Activated B cell treated with CpG ODN at 0.5 μM for 24 hours (primary cell): ENCODE measurements around the gene PHACTR2. TPM values are rescaled to one million over a fixed set of nuclear protein-coding genes. Genes with fewer than 3 reads are reported as not detected.

Experiments
- ATAC-seq: fragments of 200-7000 bp; cut with Tn5 transposase; one replicate; pipeline ENCODE4 v1.10.0; 2021; ENCODE audit warnings: low read depth, mild to moderate bottlenecking, moderate library complexity
- CTCF ChIA-PET: fragments of 350-600 bp; sonication (Branson Sonifier 250); formaldehyde crosslinking; loops from one replicate; lab custom pipeline; 2021; ENCODE audit warnings: antibody characterized with exemption; lab: Charles Lee
- POLR2A ChIA-PET: fragments of 350-600 bp; sonication (Branson Sonifier 250); formaldehyde crosslinking; loops from one replicate; lab custom pipeline; 2021; ENCODE audit warnings: antibody characterized with exemption; lab: Charles Lee
- DNase-seq: peaks from one replicate; pipeline ENCODE4 v3.0.0; 2022
- H3K27ac Mint-ChIP-seq: one replicate; pipeline ENCODE4 v1.8.0; 2020; ENCODE audit warnings: mixed read lengths
- H3K27me3 Mint-ChIP-seq: one replicate; pipeline ENCODE4 v1.8.0; 2021; ENCODE audit warnings: mixed read lengths
- H3K36me3 Mint-ChIP-seq: one replicate; pipeline ENCODE4 v1.8.0; 2021; ENCODE audit warnings: low read depth, mixed read lengths
- H3K4me1 Mint-ChIP-seq: one replicate; pipeline ENCODE4 v1.8.0; 2021; ENCODE audit warnings: mixed read lengths
- H3K4me3 Mint-ChIP-seq: one replicate; pipeline ENCODE4 v1.8.0; 2020; ENCODE audit warnings: mild to moderate bottlenecking, mixed read lengths
- H3K9me3 Mint-ChIP-seq: one replicate; pipeline ENCODE4 v1.8.0; 2020; ENCODE audit warnings: mixed read lengths
- CTCF ChIP-seq: fragments of 200-600 bp; IDR thresholded peaks from one replicate; pipeline ENCODE4 v1.8.0; 2022; ENCODE audit warnings: antibody characterized with exemption, mild to moderate bottlenecking
- intact Hi-C: fragments of 100-400 bp; cut with micrococcal nuclease; formaldehyde crosslinking; loops from one replicate; pipeline ENCODE4 v1.15.1; 2024
- total RNA-seq: library from RNA; stranded (reverse); gene quantifications from 2 replicates; pipeline ENCODE4 v1.2.3, GENCODE V29; 2022

The PHACTR2 gene
- total RNA-seq, 1 donor from 2014 or later: 11.7 TPM

GRCh38 chr6:143802833-143803565 is 125.2 kb downstream of the PHACTR2 start:
- no peak for TF ChIP-seq CTCF
- Mint-ChIP-seq H3K9me3 (peaks cover 22% of the 10 kb centered on the region), H3K4me1 (no peaks in the 10 kb centered on the region), H3K4me3 (no peak overlapping the region), H3K27ac (no peak overlapping the region), H3K27me3 (no peaks in the 10 kb centered on the region), H3K36me3 (peaks cover 21% of the 10 kb centered on the region)
- ChIA-PET POLR2A (interaction anchor here (0.6 to 0.7 kb wide), 2 partner anchors 54 to 236 kb away, joined by 4 read pairs; no protein-coding TSS in a partner anchor), CTCF (no interaction called here)
- intact Hi-C loops: no loop called here
- DNase-seq (no peak), ATAC-seq (no peak)

DNA sequence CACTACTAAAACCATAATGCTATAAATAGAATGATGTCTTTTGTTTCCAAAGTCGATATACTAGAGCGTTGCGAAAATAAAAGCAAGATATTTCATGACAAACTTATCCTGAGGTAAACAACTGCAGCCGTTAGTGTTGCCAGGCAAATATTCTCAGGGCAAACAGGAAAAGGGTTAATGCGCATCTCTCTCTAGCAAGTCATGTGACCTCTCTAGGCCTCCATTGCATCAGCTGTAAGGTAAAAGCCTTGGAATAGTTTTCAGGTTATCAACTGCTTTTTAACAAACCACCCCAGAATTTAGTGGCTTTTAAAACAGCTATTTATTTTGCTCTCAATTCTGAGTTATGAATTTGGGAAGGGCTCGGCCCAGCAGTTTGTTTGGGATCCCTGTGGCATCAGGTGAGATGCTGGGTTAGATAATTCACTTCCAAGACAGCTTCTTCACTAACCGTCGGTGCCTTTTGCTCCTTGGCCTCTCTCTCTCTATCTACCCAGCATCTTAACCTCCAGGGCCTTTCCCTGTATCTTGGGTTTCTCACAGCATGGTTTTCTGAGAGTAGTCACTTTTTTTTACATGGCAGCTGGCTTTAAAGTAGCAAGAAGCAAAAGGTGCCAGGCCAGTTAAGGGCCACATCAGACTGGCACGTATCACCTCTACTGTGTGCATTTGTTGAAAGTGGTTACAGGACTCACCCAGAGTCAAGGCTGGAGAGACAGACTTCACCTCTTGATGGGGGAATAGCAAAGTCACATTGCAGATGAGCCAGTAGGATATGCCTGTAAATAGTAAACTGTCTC is 126.2 kb downstream of the PHACTR2 start:
- Mint-ChIP-seq H3K4me3 (no peak overlapping the region), H3K27ac (no peak overlapping the region), H3K27me3 (no peaks in the 10 kb centered on the region), H3K4me1 (no peaks in the 10 kb centered on the region), H3K36me3 (peaks cover 23% of the 10 kb centered on the region), H3K9me3 (peaks cover 18% of the 10 kb centered on the region)
- no peak for ATAC-seq
- POLR2A ChIA-PET: no interaction called here
- no peak for TF ChIP-seq CTCF
- CTCF ChIA-PET: no interaction called here
- DNase-seq: no peak
- intact Hi-C loops: no loop called here

GRCh38 chr6:143804835-143805239 is 127.1 kb downstream of the PHACTR2 start:
- Mint-ChIP-seq H3K4me1 (no peaks in the 10 kb centered on the region), H3K27ac (no peak overlapping the region), H3K36me3 (peaks cover 16% of the 10 kb centered on the region), H3K4me3 (no peak overlapping the region), H3K9me3 (peaks cover 9% of the 10 kb centered on the region), H3K27me3 (no peaks in the 10 kb centered on the region)
- CTCF ChIA-PET: no interaction called here
- DNase-seq (no peak), ATAC-seq (no peak)
- POLR2A ChIA-PET: no interaction called here
- TF ChIP-seq CTCF: no peak
- intact Hi-C loops: no loop called here

- ATAC-seq (no peak), DNase-seq (no peak)
- no peaks in the 10 kb centered on the region for H3K9me3 Mint-ChIP-seq
Observed at GRCh38 chr6:143806282-143807102, 128.7 kb downstream of the PHACTR2 start.

More at GRCh38 chr6:143806282-143807102, 128.7 kb downstream of the PHACTR2 start:
- no peak overlapping the region for H3K27ac Mint-ChIP-seq
- no peak for TF ChIP-seq CTCF
- ChIA-PET POLR2A (no interaction called here), CTCF (no interaction called here)
- peaks cover 8% of the 10 kb centered on the region for H3K36me3 Mint-ChIP-seq
- intact Hi-C loops: no loop called here
- no peaks in the 10 kb centered on the region for H3K4me1 Mint-ChIP-seq
- H3K4me3 Mint-ChIP-seq: no peak overlapping the region
- H3K27me3 Mint-ChIP-seq: no peaks in the 10 kb centered on the region
